Adrenal gland (tissue), 5 donors: ENCODE measurements around the gene ABCC6.

Experiments
- CTCF ChIP-seq, 6 experiments: fragments of 450-650 bp in 4 of 6; fragments of 200-600 bp in 2 of 6; sonication (generic) in 1 of 6; IDR thresholded peaks; 1 replicate in 5 of 6; 2 replicates in 1 of 6; pipeline versions ENCODE4 v1.5.1 to v1.8.0; 2016 to 2021; ENCODE audit warnings: antibody characterized with exemption in 6 of 6, mild to moderate bottlenecking in 2 of 6, moderate library complexity in 1 of 6
- POLR2A ChIP-seq, 2 donors: fragments of 450-650 bp; IDR thresholded peaks; one replicate each; pipeline ENCODE4 v1.6.1; 2017; ENCODE audit warnings: antibody characterized with exemption in 2 of 2, mild to moderate bottlenecking in 2 of 2, moderate library complexity in 1 of 2
- donor health status: DM: no; HTN: no; CAD: no.

DNA sequence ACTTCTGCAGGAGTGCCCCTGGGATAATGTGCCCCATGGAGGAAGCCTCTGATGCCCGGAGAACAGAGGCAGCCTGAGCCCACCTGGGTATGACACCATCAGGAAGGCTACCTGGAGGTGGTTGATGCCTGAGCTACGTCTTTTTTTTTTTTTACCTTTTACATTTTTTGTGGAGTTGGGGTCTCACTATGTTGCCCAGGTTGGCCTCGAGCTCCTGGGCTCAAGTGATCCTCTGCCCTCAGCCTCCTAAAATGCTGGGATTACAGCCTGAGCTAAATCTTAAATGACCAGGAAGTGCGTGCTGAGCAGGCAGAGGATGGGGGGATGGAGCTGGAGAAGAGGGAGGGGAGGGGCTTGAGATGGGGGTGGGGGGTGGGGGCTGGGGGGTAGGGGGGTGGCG is 32.7 kb downstream of the ABCC6 start:
- TF ChIP-seq CTCF (IDR thresholded peaks at IDR 0.05) (no peak), POLR2A (IDR thresholded peaks at IDR 0.05) (no peak)
